Esophagus (tissue), 2 donors: ENCODE measurements around the gene ABCC9. TPM values are rescaled to one million over a fixed set of nuclear protein-coding genes. Genes with fewer than 3 reads are reported as not detected.
"Not testable (repeated sequence)": the region's sequence is repeated elsewhere in the genome, so short reads cannot be mapped to it uniquely, and the experiment has no call there.

ENCODE experiments used
- H3K27ac ChIP-seq, 2 donors: one replicate each; pipeline ENCODE4 v1.5.1; 2013; ENCODE audit warnings: low read depth in 2 of 2, mild to moderate bottlenecking in 2 of 2, inconsistent platforms in 1 of 2, low read length in 1 of 2, moderate library complexity in 1 of 2
- H3K27me3 ChIP-seq, 2 donors: one replicate each; pipeline ENCODE4 v1.6.1; 2013; ENCODE audit warnings: low read length in 2 of 2, control low read depth in 1 of 2, mild to moderate bottlenecking in 1 of 2; ENCODE audit not compliant: insufficient read depth in 2 of 2, control insufficient read depth in 1 of 2
- H3K36me3 ChIP-seq, 2 donors: one replicate each; pipeline ENCODE4 v1.6.1; 2013; ENCODE audit warnings: low read length in 1 of 2; ENCODE audit not compliant: control insufficient read depth in 2 of 2, insufficient read depth in 2 of 2
- H3K4me1 ChIP-seq, 2 donors: one replicate each; pipeline ENCODE4 v1.6.1; 2013; ENCODE audit warnings: low read length in 1 of 2; ENCODE audit not compliant: control insufficient read depth in 2 of 2, insufficient read depth in 2 of 2
- H3K4me3 ChIP-seq, 2 donors: one replicate each; pipeline ENCODE4 v1.5.1; 2013; ENCODE audit warnings: low read length in 2 of 2, mild to moderate bottlenecking in 2 of 2, low read depth in 1 of 2, moderate library complexity in 1 of 2
- H3K9me3 ChIP-seq, 2 donors: one replicate each; pipeline ENCODE4 v1.6.1; 2013; ENCODE audit warnings: mild to moderate bottlenecking in 2 of 2, low read depth in 1 of 2, low read length in 1 of 2, moderate library complexity in 1 of 2; ENCODE audit not compliant: control insufficient read depth in 2 of 2, insufficient read depth in 1 of 2
- WGBS, 2 donors: extraction: QIAGEN DNeasy Blood & Tissue Kit; methylation state at CpG; one replicate each; pipeline ENCODE4 v1.1.7; 2013; 5-methylcytosine and 5-hydroxymethylcytosine counted together
- polyA plus RNA-seq, 2 donors: library from polyadenylated mRNA; stranded (reverse); fragments of 200-250 nt; gene quantifications; one replicate each; pipeline ENCODE4 v1.2.3, GENCODE V29; 2013
- donor health status: healthy with polysubstance abuse.
- donor health status: Bipolar disorder and iron deficiency.

Gene ABCC9
- polyA plus RNA-seq, 2 donors = 0.61 to 1.6 TPM

- Histone ChIP-seq H3K27me3 (no peaks in the 10 kb centered on the region), H3K4me3 (no peak overlapping the region), H3K36me3 (no peaks in the 10 kb centered on the region), H3K27ac (no peak overlapping the region), H3K9me3 (no peaks in the 10 kb centered on the region), H3K4me1 (no peaks in the 10 kb centered on the region)
- WGBS, 2 donors = 48 to 51% methylated on average over 1 of the region's 1 CpG
Measured at GRCh38 chr12:21913823-21914222, 27.4 kb downstream of the ABCC9 start.

GRCh38 chr12:21912318-21912717 is 28.9 kb downstream of the ABCC9 start:
- Histone ChIP-seq H3K36me3 (no peaks in the 10 kb centered on the region), H3K9me3 (no peaks in the 10 kb centered on the region), H3K27me3 (no peaks in the 10 kb centered on the region), H3K27ac (no peak overlapping the region), H3K4me3 (no peak overlapping the region), H3K4me1 (no peaks in the 10 kb centered on the region)
- 69 to 74% methylated on average over 3 of the region's 3 CpGs for WGBS, 2 donors

GRCh38 chr12:21911832-21912231 is 29.4 kb downstream of the ABCC9 start:
- no peaks in the 10 kb centered on the region for H3K4me1 ChIP-seq
- WGBS, 2 donors = 80 to 84% methylated on average over 4 of the region's 4 CpGs
- no peaks in the 10 kb centered on the region for H3K27me3 ChIP-seq
- no peak overlapping the region for H3K4me3 ChIP-seq
- no peak overlapping the region for H3K27ac ChIP-seq
- H3K36me3 ChIP-seq = no peaks in the 10 kb centered on the region
- no peaks in the 10 kb centered on the region for H3K9me3 ChIP-seq

- Histone ChIP-seq H3K4me1 (no peaks in the 10 kb centered on the region), H3K9me3 (no peaks in the 10 kb centered on the region), H3K27ac (no peak overlapping the region), H3K4me3 (no peak overlapping the region), H3K36me3 (no peaks in the 10 kb centered on the region), H3K27me3 (no peaks in the 10 kb centered on the region)
- 58 to 62% methylated on average over 6 of the region's 6 CpGs for WGBS, 2 donors
Measured at GRCh38 chr12:21910657-21911056, 30.6 kb downstream of the ABCC9 start.

- no peaks in the 10 kb centered on the region for H3K36me3 ChIP-seq
- 80% methylated on average over 6 of the region's 6 CpGs for WGBS, 2 donors
- no peaks in the 10 kb centered on the region for H3K27me3 ChIP-seq
- H3K4me3 ChIP-seq = no peak overlapping the region
- H3K27ac ChIP-seq = no peak overlapping the region
- H3K4me1 ChIP-seq = no peaks in the 10 kb centered on the region
- H3K9me3 ChIP-seq = no peaks in the 10 kb centered on the region
Measured at GRCh38 chr12:21907948-21908837, 33.0 kb downstream of the ABCC9 start.

- Histone ChIP-seq H3K4me1 (no peaks in the 10 kb centered on the region), H3K27ac (no peak overlapping the region), H3K9me3 (no peaks in the 10 kb centered on the region), H3K27me3 (no peaks in the 10 kb centered on the region), H3K36me3 (no peaks in the 10 kb centered on the region), H3K4me3 (no peak overlapping the region)
- 84 to 88% methylated on average over 5 of the region's 5 CpGs for WGBS, 2 donors
Measured at GRCh38 chr12:21906919-21907493, 34.2 kb downstream of the ABCC9 start.

GRCh38 chr12:21899532-21899931 is 41.7 kb downstream of the ABCC9 start:
- H3K27me3 ChIP-seq, H3K4me1 ChIP-seq, H3K4me3 ChIP-seq, H3K27ac ChIP-seq, H3K9me3 ChIP-seq, H3K36me3 ChIP-seq: not testable (repeated sequence)
- WGBS, 2 donors = 71 to 81% methylated on average over 9 of the region's 9 CpGs

- Histone ChIP-seq H3K4me1 (no peaks in the 10 kb centered on the region), H3K4me3 (no peak overlapping the region), H3K27ac (no peak overlapping the region), H3K36me3 (no peaks in the 10 kb centered on the region), H3K9me3 (no peaks in the 10 kb centered on the region), H3K27me3 (no peaks in the 10 kb centered on the region)
- 60 to 70% methylated on average over 2 of the region's 2 CpGs for WGBS, 2 donors
Measured at GRCh38 chr12:21895651-21896050, 45.6 kb downstream of the ABCC9 start.

GRCh38 chr12:21894792-21895595 is 46.2 kb downstream of the ABCC9 start:
- Histone ChIP-seq H3K4me1 (no peaks in the 10 kb centered on the region), H3K9me3 (no peaks in the 10 kb centered on the region), H3K36me3 (no peaks in the 10 kb centered on the region), H3K27ac (no peak overlapping the region), H3K27me3 (no peaks in the 10 kb centered on the region), H3K4me3 (no peak overlapping the region)
- 59 to 67% methylated on average over 4 of the region's 4 CpGs for WGBS, 2 donors
